HEK293T (cell line): ENCODE results near the gene EXD3.

Experiments
- FOXA1 ChIP-seq: fragments of 450-650 bp; IDR thresholded peaks from 2 replicates; pipeline ENCODE4 v1.6.1; 2016; ENCODE audit warnings: mild to moderate bottlenecking
- FOXM1 ChIP-seq: fragments of 450-650 bp; IDR thresholded peaks from 2 replicates; pipeline ENCODE4 v1.6.1; 2017; ENCODE audit warnings: mild to moderate bottlenecking, borderline replicate concordance
- NFRKB ChIP-seq: fragments of 450-650 bp; IDR thresholded peaks from 2 replicates; pipeline ENCODE4 v1.6.1; 2016; ENCODE audit warnings: mild to moderate bottlenecking, moderate library complexity
- PKNOX1 ChIP-seq: fragments of 450-650 bp; IDR thresholded peaks from 2 replicates; pipeline ENCODE4 v1.6.1; 2016

- TF ChIP-seq FOXA1 (no peak), PKNOX1 (no peak), FOXM1 (no peak), NFRKB (no peak)
Observed at GRCh38 chr9:137404961-137405567, 17.9 kb downstream of the EXD3 start.
